ENCODE measurements around the gene SLC35G3.

GRCh38 chr17:35214192-35214591 is 20.0 kb upstream of the SLC35G3 start:
- TF ChIP-seq CTCF (IDR thresholded peaks at IDR 0.05; ENCODE audit: poor library complexity) = no peak
- no peak for TF ChIP-seq EZH2 (IDR thresholded peaks at IDR 0.05; ENCODE audit: borderline replicate concordance)
- no peak for TF ChIP-seq EZH2phosphoT487 (IDR thresholded peaks at IDR 0.05; ENCODE audit: low read depth, severe bottlenecking, unreplicated experiment)

All from hepatocyte (in vitro differentiated cells).